Dermis blood vessel endothelial cell (primary cell): ENCODE results near the gene KCNQ1OT1. TPM values are rescaled to one million over a fixed set of nuclear protein-coding genes. Genes with fewer than 3 reads are reported as not detected.

Source experiments
- DNase-seq: peaks from one replicate; pipeline ENCODE4 v3.0.0; 2010
- total RNA-seq: library from RNA; depleted of rRNA; stranded (reverse); fragments of >200 nt; gene quantifications from 2 replicates; pipeline ENCODE4 v1.2.3, GENCODE V29; 2014

The KCNQ1OT1 gene
- total RNA-seq, 1 donor from 2014 or later: 1.5 TPM

DNA sequence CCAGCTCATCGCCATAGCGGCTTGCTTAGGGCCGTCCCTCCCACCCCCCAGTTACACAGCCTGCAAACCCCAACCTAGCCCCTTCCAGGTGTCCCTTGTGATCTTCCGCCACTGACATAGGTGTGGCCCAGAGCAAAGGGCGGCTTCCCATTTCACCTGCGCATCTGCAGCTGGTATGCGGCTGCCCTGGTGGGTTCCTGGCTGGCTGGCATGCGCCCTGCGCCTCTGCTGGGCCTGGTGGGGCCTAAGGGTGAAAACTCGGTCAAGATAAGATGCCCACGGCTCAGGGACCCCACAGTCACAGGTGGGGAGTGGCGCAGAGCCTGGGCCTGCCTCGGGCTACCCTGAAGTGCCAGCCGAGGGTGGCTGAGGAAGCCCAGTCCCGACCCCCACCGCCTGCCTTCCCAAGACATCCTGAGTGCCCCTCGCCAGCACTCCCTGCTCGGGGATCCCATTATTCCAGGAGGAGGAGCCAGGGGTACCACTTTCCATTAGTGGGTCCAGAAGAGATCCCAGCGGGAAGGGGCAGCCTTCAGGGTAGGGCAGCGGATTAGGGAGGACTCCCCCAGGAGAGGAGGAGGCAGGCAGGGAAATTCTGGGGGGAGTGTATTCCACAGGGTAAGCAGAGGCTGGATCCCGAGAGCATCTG lies 36.9 kb upstream of the KCNQ1OT1 start:
- DNase-seq: no peak

DNA sequence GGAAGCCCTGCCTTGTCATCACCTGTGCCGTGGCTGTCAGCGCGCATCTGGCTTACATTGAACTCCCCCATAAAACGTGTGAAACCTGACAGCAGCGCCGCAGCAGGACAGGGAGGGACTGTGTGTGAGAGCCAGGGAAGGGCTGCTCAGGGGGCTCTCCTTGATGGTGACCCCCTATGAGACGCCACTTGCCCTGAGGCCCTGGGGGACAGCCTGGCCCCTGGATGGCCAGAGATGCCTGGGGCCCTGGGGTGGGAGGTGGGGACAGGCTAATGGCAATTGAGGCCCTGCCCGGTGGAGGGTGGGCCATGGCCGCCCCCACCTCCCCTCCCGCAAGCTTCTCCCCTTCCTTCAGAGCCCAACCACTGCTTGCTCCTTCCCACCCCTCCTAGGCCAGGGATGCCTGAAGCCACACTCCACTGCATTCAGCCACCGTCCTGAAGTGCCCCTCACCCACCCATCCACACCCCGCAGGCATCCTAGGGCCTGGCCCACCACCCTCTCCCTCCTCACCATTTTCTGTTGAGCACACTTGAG lies 35.3 kb upstream of the KCNQ1OT1 start:
- DNase-seq: no peak

DNA sequence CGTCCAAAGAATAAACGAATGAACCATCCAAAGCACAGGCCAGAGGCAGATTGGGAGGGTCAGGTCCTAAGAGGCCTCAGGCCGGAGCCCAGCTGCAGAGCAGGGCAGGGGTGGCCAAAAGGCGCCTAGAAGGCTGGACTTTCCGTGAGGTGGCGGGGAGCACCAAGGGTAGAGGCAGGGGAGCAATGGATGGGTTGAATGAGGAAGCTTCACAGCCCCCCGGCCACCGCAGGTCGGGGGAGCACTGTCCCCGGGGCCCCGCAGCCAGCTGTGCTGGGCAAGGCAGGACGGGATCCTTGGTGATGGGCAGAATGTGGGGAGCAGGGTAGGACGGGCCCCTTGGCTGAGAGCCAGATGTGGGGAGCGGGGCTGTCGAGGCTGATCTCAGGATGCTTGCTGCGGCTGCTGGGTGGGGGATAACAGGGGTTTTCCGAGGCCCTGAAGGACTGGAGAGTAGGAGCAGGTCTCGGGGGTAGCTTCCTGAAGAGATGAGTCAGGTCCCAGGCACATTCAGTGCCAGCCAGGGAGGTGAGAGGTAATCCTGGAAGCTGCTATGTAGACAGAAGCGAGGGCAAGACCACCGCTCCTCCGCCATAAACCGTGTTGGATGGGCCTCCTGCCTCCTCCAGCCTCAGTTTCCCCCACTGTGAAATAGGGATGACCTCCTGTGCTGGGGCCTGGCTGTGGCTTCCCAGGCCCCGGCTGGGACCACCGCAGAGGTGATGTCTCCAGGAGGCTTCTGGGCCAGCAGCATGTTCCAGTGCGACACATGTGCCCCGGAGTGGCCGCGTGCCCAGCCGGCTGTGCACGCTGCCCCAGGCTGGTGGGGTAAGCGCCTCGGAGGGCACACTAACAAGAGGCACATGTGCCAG lies 34.6 kb upstream of the KCNQ1OT1 start:
- no peak for DNase-seq

- no peak for DNase-seq
Observed at GRCh38 chr11:2732940-2733628, 33.3 kb upstream of the KCNQ1OT1 start.

- DNase-seq: no peak
Observed at GRCh38 chr11:2732261-2732939, 32.6 kb upstream of the KCNQ1OT1 start.

GRCh38 chr11:2731130-2732125 lies 31.6 kb upstream of the KCNQ1OT1 start:
- no peak for DNase-seq

DNA sequence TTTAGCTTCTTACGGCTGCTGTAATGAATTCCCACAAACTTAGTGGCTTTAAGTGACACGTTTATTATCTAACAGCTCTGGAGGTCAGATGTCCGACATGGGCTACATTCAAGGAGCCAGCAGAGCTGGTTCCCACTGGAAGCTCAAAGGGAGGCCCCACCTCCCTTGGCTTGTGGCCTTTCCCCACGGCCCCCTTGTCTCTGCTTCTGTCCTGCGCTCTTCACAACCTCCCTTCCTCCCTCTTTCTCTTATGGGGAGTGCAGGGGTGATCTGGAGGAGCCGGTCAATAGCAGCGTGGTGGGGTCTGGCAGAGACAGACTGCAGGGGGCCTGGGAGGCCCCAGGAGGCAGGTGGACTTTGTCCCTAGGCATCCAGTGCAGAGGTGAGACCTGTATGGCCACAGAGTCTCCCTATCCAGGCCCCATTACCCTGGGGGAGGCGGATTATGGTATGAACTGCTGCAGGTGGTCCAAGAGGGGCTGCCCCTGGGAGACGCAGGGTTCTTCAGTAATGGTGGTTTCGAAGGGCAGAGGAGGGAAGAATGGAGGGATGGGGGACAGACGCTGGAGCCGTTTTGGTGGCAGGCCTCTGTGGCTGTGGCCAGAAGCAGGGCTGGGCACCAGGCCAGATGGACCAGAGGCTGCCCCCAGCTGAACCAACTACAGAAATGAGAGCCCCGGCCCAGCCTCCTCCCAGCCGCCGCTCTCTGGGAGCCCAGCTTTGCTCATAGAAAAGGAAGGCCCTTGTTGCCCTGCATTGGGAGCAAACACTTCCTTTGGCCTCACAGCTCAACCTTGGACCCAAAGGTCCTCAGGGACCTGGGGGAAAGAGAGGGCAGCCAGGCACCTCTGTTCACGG lies 30.7 kb upstream of the KCNQ1OT1 start:
- no peak for DNase-seq

DNA sequence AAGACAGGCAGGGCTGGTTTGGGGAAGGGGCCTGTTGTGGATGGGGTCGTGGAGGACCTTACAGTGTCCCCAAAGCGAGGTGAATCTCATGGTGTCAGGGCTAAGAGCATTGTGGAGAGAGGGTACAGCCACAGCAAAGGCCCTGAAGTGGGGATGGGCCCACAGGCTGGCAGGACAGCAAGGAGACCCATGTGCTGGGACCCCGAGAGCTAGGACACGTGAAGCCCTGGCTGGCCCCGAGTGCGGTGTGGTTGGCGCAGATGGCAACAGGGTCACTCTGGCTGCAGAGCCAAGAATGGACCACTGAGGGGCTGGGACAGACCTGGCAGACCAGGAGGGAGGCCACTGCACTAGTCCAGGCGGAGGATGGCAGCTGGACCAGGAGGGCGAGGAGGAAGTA lies 30.0 kb upstream of the KCNQ1OT1 start:
- DNase-seq: no peak

GRCh38 chr11:2728663-2729332 lies 29.0 kb upstream of the KCNQ1OT1 start:
- DNase-seq: no peak

DNA sequence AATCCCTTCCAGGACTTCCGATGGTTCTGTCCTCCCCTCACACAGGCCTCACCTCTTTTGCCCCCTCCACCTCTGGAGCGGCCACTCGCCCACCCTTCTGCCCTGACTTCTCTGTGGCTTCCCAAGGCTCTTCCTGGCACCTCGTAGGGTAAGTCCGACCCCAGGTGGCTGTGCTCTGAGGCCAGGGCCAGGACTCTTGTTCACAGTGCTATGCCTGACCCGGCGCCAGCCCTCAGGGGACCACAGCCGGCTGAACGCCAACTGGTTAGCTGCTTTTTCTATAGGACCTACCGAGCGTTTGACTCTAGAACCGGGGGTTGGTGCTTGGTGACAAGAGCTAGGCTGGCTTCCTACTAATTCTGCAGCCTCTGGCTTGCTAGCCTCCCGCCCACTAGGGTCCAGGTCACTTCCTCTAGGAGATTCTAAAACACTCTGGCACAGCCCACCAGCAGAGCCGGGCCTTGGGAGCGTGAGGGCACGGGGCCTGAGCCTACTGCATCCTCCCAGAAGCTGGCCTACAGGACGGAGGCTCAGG lies 28.4 kb upstream of the KCNQ1OT1 start:
- DNase-seq: no peak

- DNase-seq: no peak
Observed at GRCh38 chr11:2726964-2727363, 27.2 kb upstream of the KCNQ1OT1 start.

DNA sequence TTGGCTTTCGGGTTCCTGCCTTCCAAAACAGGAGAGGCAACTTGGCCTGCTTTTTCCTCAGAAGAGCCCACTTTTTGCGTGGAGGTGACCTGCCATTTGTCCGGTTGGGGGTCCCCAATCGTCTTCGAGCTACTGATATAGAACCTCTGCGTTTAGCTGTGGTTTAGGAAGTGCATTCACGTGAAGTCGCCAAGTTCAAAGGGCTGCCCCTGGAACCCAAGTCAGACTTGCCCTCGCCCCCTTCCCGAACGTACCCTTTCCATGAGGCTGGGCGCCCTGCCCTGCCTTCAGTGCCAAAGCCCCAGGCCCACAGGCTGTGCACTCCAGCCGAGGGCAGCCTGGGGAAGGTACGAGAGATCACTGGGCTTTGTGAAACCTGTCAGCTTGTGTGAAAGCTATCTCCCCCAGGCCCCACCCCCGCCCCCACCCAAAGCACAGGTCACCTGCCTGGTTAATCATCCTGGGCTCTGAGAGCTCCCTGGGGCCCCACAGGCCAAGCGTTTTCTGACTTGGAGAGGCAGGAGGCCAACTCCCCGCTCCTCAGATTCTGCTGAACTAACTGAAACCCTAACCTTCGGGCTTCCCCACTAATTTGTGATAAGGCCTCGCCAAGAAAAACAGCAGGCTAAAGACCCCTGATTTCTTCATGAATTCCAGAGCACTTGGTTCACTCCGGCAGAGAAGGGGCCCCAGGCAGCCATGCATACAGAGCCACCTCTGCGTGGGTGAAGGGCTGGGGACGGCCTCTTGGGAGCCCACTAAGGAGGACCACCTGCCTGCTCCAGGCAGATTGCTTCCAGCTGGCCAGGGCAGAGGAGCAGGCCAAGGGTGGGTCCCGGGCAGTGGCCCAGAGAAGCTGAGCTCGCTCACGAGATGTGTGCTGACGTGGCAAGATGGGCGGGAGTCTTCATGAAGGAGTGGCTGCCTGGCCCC lies 25.8 kb upstream of the KCNQ1OT1 start:
- no peak for DNase-seq

DNA sequence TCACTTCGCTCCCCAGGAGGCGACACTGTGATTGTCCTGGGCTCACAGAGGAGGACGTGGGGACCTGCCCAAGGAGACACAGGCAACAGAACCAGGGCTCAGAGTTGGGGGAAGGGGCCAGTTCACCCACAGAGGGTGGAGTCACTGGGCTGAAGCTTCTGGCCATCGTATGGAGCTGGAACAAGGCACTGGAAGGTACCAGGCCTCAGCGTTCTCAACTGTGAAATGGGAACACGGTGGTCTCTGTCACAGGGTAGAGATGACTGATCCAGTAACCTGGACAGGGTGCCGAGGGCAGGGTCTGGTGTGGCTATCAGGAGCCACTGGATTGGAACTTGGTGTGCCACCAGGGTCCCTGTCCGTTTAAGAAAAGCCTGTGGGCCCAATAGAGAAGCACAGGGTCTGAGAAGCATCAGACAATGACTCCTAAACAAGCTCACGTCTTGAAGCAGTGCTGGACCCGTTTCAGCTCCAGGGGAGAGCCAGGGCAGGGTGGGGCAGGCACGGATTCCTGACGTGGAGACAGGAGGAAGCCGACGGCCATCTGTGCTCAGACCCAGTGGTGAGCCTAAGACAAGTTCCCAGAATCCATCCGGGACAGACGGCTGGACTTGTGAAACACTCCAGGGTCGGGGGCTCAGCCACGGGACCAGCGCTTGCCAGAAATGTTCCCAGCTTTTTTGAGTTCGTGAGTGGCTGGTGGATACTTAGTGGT lies 25.0 kb upstream of the KCNQ1OT1 start:
- no peak for DNase-seq

GRCh38 chr11:2724104-2724503 lies 24.3 kb upstream of the KCNQ1OT1 start:
- no peak for DNase-seq

- DNase-seq: no peak
Observed at GRCh38 chr11:2722955-2723354, 23.2 kb upstream of the KCNQ1OT1 start.

DNA sequence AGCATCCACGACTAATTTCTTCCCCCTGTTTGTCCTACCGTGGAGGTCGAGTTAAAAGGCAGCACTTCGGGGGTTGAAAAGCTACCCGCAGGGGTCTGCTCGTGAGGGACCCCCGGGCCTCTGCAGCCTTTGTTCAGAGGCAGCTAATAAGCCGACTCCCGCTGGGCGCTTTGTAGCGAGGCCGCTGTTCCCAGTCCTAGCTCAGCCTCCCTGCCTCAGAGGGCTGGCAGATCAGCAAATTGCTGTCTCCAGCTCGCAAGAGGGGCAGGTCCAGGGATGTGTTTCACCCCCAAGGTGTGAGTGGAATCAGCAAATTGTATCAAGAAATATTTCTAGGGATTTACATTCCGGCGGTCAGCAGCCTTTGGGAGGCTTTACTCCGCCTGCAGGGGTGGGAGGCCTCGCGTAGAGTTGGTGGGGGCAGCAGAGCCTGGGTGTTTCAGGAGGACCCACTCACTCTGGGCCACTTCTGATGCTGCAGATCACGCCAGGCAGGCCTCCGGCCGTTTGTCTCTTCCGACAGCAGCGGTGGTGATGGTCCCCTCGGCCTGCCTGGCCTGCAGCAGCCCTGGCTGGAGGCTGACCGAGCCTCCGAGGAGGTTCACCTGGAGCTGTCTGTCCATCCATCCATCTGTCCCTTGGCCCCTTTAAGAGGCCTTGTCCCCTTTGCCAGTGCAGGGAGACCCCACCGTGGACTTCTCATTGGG lies 21.6 kb upstream of the KCNQ1OT1 start:
- no peak for DNase-seq
